GM21825 (cell line): ENCODE data around the gene DHRSX.
A peak's percentile ranks its signal among the peaks of the same experiment; 100 is the strongest.
"Not testable (repeated sequence)": the region's sequence is repeated elsewhere in the genome, so short reads cannot be mapped to it uniquely, and the experiment has no call there.

ENCODE experiments used
- ATAC-seq: cut with Tn5 transposase; IDR thresholded peaks from one replicate; pipeline ENCODE4 v1.9.1; 2021; ENCODE audit warnings: mild to moderate bottlenecking, moderate library complexity; ENCODE audit not compliant: unreplicated experiment

DHRSX gene

DNA sequence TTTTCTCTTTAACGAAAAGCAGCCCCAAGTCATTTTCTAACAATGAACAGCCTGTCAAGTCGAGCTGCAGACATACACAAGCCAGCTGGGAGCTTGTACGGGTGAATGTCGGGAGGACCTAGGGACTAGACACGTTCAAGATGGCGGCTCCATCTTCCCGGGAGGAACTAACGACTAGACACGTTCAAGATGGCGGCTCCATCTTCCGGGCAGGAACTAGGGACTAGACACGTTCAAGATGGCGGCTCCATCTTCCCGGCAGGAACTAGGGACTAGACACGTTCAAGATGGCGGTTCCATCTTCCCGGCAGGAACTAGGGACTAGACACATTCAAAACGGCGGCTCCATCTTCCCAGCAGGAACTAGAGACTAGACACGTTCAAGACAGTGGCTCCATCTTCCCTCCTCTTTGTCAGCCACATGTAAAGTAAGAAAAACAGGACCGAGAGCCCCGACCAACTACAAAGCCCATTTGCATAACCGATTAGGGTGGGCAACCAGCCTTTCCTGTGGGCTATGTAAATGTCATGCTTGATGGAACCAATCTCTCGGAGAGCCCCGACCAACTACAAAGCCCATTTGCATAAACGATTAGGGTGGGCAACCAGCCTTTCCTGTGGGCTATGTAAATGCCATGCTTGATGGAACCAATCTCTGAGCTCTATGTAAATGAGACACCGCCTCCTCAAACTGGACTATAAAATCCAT, 175.5 kb downstream of the DHRSX start:
- peak; percentile 55 for ATAC-seq

DNA sequence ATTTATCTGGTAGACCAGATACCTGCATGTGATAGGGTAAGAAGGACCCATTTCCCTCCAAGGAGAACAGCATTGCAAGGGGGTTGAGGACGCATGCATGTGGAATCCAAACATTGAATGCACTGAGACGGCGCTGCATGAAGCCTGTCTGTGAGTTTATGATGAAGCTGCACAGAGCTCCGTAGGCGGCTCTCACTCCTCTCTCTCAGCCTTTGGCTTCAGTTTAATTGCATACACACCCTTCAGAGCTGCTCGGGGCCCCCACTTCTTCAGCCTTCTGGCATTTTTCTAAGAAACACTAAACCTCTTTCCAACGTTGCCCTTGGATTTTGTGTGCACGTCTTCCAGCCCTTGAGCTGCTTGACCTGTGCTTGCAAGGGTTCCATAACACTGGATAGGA, 176.6 kb downstream of the DHRSX start:
- ATAC-seq, result no peak

DNA sequence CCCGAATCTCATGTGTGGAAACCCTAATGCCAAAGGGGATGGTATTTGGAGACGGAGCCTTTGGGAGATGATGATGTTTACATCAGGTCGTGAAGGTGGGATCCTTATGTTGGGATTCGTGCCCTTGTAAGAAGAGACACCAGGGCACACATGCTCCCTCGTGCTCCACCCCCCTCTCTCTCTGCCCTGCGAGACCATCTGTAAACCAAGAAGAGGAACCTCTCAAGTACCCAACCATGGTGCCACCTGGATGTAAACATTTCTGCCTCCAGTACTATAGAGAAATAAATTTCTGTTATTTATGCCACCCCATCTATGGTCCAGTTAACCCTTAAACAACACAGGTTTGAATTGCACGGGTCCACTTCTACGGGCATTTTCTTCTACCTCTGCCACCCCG, 179.4 kb downstream of the DHRSX start:
- no peak for ATAC-seq

DNA sequence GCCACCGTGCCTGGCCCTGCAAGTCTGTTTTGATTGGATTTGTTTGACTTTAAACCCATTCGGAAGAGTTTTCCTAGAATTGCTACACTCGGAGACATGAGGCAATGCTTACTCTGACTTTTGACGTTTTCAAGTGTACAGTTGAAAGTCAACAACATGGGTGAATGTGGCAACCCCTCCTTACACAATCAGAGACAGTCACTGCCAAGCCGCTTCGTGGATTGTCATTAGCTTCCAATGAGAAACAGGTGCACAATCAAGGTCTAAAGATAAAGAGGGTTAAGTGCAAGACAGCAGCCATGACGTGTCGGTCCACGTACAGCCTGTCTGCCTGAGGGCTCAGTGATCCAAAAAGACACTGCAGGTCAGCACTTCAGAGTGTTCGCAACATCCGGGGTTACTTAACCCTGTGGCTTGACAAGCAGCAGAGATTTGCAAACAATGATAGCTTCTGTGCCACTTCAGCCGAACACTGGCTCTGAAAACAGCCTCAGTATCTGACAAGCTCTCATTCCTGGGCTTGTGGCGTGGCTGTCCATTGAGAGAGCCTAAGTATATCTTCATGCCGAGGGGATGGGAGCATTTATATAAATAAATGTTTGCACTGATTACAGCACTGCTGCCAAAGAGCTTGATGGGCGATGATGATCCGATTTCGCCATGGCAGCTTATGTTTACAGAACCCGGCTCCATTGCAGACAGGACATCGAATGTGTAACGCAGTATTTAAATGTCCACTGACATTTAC, 180.0 kb downstream of the DHRSX start:
- ATAC-seq, result no peak

DNA sequence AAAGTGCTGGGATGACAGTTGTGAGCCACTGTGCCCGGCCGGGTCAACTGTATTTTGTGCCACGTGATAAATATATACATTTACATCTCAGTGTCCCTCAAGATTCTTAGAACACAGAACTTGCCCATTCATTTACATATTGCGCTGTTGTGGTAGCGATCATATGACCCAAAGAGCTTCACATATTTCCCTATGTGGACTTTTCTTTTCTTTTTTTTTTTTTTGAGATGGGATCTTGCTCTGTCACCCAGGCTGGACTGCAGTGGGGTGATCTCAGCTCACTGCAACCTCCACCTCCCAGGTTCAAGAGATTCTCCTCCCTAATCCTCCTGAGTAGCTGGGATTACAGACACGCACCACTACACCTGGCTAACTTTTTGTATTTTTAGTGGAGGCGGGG, 180.7 kb downstream of the DHRSX start:
- no peak for ATAC-seq

DNA sequence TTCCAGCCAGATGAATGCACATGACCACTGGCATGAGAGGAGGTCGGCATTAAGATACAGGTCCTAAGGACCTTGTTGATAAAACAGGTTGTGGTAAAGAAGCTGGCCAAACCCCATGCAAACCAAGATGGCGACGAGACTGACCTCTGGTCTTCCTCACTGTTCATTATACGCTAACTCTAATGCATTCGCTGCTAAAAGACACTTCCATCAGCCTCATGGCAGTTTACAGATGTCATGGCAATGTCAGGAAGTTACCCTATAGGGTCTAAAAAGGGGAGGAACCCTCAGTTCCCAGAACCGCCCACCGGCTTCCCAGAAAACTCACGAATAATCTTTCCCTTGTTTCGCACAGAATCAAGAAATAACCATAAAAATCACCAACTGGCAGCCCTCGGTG, 182.4 kb downstream of the DHRSX start:
- ATAC-seq, result no peak

DNA sequence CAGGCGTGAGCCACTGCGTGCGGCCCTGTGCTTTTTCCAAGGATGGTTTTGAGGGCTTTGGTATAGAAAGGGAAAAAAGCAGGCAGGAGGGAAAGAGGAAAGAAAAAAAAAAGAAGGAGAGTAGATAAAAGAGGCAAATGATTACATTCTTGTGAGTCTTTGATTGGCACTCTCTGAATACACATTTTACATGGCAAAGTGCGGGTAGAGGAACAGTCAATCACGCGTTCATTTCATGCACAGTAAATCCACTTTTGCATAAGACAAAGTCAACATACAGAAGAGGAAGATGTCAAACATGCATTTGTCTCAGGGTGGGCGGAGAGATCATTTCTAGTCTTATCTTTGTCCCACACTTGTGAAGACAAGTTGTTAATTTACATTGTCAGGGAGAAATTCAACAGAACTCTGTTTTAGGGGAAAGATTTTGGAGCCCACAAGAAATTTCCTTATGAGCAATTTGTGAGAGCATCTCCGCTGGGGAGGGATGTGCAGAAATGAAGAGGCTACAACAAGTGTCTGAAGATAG, 183.2 kb downstream of the DHRSX start:
- no peak for ATAC-seq

DNA sequence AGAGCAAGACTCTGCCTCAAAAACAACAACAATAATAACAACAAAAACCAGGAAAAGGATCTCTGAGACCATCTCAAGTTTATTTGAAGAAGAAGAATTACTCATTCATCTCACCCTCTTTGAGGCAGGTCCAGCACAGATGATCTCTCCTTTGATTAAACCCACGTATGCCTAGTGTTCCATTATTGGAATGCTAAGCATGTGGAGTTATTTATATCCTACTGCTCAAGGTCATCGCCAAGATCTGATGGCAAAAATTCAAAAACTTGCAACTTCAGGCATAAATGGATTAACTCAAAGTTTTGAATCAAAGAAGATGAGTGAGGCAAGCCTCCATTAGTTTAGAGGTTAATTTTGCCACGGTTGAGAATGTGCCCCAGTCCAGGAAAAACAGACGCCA, 184.2 kb downstream of the DHRSX start:
- no peak for ATAC-seq

DNA sequence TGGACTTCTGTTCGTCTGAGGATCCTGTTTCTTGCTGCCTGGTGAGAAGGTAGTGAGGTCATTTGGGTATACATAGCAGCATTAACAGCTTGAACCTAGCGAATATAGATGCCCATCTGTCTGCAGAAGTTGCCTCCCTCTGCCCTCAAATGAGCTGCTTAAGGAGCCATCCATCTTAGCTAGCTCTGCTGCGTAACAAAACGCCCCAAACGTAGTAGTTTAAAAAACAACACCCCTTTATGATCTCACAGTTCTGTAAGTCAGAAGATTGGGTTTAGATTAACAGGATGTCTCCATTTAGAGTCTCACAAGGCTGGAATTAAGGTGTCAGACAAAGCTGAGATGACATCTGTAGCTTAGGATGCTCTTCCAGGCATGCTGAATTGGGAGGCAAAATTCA, 185.3 kb downstream of the DHRSX start:
- ATAC-seq, result no peak

DNA sequence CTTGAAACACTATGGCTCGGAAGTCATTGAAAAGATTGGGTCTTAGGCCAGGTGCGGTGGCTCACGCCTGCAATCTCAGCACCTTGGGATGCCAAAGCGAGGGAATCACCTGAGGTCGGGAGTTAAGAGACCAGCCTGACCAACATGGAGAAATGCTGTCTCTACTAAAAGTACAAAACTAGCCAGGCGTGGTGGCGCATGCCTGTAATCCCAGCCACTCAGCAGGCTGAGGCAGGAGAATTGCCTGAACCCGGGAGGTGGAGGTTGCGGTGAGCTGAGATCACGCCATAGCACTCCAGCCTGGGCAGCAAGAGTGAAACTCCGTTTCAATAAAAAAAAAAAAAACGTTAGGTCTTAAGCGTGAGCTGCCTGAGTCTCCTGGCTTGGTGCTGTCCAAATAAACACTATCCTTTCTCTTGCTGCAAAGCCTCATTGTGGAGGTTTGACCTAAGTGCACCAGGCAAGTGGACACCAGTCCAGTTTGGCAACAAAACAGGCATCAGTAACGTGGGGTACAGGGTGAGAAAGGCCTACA, 185.9 kb downstream of the DHRSX start:
- ATAC-seq, result no peak

DNA sequence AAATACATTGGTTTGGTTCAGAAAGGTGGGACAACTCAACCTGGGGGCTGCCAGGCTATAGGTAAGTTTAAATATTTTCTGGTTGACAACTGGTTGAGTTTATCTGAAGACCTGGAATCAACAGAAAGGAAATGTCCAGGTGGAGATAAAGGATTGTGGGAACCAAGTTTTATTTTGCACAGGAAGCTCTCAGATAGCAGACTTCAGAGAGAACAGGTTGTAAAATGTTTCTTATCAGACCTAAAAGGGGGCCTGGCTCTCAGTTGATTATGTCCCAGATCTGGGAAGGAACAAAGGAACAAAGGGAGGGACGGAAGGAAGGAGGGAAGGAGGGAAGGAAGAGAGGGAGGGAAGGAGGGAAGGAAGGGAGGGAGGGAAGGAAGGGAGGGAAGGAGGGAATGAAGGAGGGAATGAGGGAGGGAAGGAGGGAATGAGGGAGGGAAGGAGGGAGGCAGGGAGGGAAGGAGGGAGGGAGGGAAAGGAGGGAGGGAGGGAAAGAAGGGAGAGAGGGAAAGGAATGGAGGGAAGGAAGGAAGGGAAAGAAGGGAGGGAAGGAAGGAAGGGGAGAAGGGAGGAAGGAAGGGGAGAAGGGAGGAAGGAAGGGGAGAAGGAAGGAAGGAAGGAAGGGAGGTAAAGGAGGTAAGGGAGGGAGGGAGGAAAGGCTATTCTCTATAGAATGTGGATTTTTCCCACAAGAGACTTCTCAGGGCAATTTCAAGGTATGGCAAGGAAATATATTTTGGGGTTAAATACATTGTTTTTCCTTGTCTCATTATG, 186.7 kb downstream of the DHRSX start:
- no peak for ATAC-seq

DNA sequence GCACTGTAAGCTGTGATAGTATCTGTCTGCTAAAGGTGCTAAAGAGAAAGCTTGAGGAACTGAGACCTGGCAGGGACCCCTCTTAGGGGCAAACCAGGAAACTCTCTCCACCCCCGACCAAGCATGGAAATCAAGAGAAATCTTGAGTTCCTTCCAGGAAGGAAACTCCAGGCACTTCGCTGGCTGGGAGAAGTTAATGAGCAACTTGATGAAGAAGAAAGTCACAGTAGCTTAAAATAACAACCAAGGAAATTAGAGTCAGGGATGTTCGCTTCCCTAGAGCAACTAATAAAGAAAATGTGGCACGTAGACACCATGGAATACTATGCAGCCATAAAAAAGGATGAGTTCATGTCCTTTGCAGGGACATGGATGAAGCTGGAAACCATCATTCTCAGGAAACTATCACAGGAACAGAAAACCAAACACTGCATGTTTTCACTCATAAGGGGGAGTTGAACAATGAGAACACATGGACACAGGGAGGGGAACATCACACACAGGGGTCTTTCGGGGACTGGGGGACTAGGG, 188.7 kb downstream of the DHRSX start:
- ATAC-seq, result not testable (repeated sequence)

DNA sequence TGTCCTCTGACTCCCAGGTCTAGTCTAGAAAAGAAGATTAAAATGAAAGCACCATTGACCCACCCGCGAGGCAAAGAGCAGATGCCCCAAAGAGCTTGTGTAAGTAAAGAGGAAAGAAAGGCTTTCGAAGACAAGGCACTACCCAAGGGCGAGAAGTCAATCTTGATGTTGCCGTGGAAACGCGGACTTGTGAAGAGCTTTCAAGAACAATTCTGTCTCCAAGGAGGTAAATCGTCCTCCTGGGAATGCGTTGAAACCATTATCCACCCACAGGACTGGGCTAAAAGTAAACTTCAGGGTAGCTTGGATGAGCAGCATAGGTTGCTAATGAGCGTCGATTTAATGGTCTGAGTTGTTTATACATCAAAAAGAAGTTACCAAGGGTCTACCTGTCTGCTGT, 189.3 kb downstream of the DHRSX start:
- ATAC-seq, result no peak

DNA sequence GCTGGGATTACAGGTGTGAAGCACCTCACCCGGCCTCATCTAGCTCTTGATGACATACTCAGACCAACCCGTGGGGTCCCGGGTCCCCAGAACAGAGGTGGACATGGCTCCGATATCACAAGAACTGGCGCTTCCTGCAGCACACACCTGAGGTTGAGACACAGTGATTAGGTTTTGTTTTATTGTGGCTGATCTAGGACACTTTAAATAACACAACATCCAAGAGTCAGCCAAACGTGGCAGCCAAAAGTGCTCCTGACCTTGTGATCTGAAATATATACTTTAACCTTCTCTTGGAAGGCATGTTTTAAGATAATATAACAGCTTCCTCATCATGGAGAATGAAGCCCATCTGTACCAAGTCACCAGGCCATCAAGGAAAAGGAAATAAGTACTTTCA, 198.9 kb downstream of the DHRSX start:
- no peak for ATAC-seq

DNA sequence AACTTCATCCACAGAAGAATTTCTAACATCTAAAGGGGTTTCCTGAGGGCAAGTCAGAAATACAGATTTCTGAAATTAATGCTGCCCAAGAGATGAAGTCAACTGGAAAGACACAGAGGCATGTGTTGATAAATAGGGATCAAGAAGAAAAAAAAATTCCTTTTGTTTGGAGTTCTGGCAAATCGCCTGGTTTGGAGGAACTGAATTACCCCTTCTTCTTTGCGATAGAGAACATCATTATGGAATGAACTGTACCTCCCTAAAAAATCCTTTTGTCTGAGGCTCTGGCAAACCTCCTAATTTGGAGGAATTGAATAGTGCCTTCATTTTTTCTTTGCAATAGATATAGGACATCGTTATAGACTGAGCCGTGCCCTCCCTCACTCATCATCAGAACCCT, 200.9 kb downstream of the DHRSX start:
- no peak for ATAC-seq

DNA sequence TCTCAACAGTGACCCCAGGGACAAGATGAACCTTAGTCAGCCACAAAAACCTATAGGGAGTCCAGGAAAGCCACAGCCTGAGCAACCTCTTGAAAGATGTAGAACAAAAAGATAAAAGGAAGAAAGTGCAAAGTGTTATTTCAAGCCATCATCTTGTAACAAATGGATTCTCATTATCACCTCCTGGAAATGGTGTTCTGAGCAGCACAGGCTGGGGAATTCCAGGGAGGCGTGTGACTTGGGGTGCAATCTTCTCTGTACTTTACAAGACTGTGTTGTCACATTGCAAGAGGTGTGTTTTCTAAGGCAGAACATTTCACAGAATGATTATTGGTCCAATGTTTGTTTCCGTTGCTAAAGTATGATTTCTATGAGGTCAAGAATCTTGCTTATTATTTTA, 214.0 kb downstream of the DHRSX start:
- no peak for ATAC-seq

DNA sequence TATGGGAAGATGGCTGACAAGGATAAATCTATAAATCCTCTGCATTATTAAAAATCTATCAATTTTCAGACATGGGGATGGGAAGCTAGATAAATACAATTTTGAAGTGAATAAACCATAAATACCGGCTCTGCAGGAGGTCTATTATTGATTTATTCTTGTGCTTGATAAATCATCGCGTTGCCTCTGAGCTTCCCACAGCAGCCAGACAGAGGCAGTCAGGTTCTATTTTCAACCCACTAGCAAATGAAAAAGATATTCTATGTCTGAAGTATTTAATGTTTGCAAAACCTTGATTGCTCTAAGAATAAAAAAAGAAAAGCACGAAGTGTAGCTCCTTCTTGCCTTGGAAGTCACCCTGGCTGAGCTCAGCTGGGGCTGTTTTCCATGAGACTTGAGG, 216.2 kb downstream of the DHRSX start:
- ATAC-seq, result no peak

DNA sequence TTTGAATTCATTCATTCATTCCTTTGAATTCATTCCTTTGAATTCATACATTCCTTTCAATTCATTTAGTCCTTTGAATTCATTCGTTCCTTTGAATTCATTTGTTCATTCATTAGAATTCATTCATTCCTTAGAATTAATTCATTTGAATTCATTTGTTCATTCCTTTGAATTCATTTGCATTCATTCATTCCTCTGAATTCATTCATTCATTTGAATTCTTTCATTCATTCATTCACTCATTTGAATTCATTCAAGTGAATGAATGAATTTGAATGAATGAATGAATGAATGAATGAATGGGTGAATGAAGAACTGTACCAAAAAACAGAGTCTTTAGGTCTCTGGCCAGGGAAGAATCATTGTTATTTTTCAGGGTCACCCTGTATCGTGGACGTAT, 216.6 kb downstream of the DHRSX start:
- no peak for ATAC-seq

DNA sequence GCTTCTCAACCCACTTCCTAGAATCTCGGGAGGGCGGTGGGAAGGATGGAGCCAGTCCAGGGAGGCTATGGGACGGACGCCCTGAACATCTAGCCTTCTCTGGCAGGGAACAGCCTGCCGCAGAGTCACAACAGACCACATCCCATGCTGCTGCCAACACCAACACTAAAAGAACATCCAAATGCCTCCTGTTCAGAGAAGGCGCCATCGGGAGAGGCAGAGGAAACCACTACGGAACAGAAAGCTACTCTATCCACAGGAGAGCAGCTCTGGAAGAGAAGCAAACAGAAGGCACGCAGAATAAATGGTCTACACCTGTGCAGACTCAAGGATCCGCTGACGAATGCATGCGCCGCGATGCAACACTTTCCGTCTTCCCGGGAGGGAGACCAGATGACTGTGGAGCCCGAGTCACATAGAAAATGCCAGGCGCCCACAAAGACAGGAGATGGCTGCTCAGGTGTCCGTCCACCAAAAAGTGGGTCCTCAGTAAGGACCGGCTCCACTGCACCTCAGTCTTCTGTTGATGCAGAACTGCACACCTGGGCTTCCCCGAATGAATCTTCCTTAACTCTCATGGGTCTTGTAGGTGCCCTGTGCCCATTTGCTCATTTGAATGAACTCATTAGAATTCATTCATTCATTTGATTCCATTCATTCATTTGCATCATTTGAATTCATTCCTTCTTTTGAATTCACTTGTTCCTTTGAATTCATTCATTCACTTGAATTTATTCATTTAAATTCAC, 217.5 kb downstream of the DHRSX start:
- ATAC-seq, result no peak

DNA sequence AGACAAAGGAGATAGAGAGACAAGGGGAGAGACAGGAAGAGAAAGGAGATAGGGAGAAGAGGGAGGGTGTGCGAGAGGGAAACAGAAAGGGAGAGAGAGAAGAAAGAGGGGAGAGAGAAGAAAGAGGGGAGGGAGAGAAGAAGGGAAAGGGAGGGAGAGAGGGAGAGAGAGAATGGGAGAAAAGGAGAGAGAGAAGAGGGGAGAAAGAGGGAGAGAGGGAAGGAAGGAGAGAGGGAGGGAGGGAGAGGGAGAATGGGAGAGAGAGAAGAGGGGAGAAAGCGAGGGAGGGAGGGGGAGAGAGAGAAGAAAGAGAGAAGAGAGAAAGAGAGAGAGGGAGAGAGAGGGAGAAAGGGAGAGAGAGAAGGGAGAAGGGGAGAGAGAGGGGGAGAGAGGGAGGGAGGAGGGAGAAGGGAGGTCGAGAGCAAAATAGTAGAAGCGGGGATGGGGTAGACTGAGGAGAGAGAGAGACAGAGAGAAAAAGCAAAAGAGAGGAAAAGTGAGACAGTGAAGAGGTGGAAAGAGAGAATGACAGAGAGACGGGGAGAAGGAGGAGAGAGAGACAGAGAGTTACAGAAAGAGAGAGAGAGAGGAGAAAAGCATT, 218.2 kb downstream of the DHRSX start:
- no peak for ATAC-seq
